Uterus (tissue), 4 donors: ENCODE data around the gene GPR61. TPM values are rescaled to one million over a fixed set of nuclear protein-coding genes. Genes with fewer than 3 reads are reported as not detected.

Experiments used
- DNase-seq, 2 donors: peaks; one replicate each; pipeline ENCODE4 v3.0.0-alpha.2; 2019 to 2020
- H3K27ac ChIP-seq, 2 donors: fragments of 200-600 bp; sonication (generic); 1 replicate in 1 of 2; 2 replicates in 1 of 2; pipeline ENCODE4 v1.5.1; 2016 to 2018
- H3K27me3 ChIP-seq, 2 donors: fragments of 200-600 bp; sonication (generic); one replicate each; pipeline ENCODE4 v1.5.1; 2018 to 2019; ENCODE audit warnings: control low read depth in 1 of 2
- H3K36me3 ChIP-seq, 2 donors: fragments of 200-600 bp; sonication (generic); one replicate each; pipeline ENCODE4 v1.5.1; 2019; ENCODE audit warnings: control low read depth in 1 of 2
- H3K4me1 ChIP-seq, 2 donors: fragments of 200-600 bp; sonication (generic); one replicate each; pipeline ENCODE4 v1.5.1; 2018 to 2019; ENCODE audit warnings: control low read depth in 1 of 2
- H3K4me3 ChIP-seq, 2 donors: fragments of 200-600 bp; sonication (generic); 1 replicate in 1 of 2; 2 replicates in 1 of 2; pipeline ENCODE4 v1.5.1; 2018 to 2019; ENCODE audit warnings: mild to moderate bottlenecking in 1 of 2
- H3K9me3 ChIP-seq, 2 donors: fragments of 200-600 bp; sonication (generic); one replicate each; pipeline ENCODE4 v1.5.1; 2019; ENCODE audit warnings: control low read depth in 1 of 2
- CTCF ChIP-seq, 4 experiments: fragments of 200-600 bp in 2 of 4; fragments of 450-650 bp in 2 of 4; sonication (generic) in 2 of 4; IDR thresholded peaks; one replicate each; pipeline ENCODE4 v1.5.1; 2016 to 2019; ENCODE audit warnings: antibody characterized with exemption in 4 of 4, mild to moderate bottlenecking in 2 of 4, moderate library complexity in 1 of 4
- POLR2A ChIP-seq, 2 donors: fragments of 450-650 bp; IDR thresholded peaks; one replicate each; pipeline ENCODE4 v1.6.1; 2016; ENCODE audit warnings: antibody characterized with exemption in 2 of 2, mild to moderate bottlenecking in 1 of 2, moderate library complexity in 1 of 2
- intact Hi-C: fragments of 100-400 bp; cut with DNase I; formaldehyde crosslinking; loops from one replicate; pipeline ENCODE4 v1.15.1; 2023; ENCODE audit warnings: low total_unique reads
- total RNA-seq, 4 donors: library from RNA; depleted of rRNA in 3 of 4; stranded (reverse); fragments of >200 nt in 3 of 4; gene quantifications; one replicate each; pipeline versions ENCODE4 v1.1.0 to v1.2.4, GENCODE V29; 2014 to 2023
- donor health status: DM: yes; HTN: yes; CAD: no.

GPR61 gene
- total RNA-seq, 4 donors from 2014 or later = 0.41 TPM; not detected in 3

- TF ChIP-seq POLR2A (IDR thresholded peaks at IDR 0.05) (peak; percentile 96), CTCF (IDR thresholded peaks at IDR 0.05) (peak in 3 of 4 experiments; percentile 1 to 29 (median 12))
- Histone ChIP-seq H3K36me3 (no peaks in the 10 kb centered on the region), H3K27ac (peak within 1 kb of the TSS; percentile 95 to 97), H3K4me1 (peaks cover 0 to 9% of the 10 kb centered on the region in 2 donors), H3K9me3 (no peaks in the 10 kb centered on the region), H3K4me3 (peak within 1 kb of the TSS; percentile 80 to 92), H3K27me3 (no peaks in the 10 kb centered on the region)
- DNase-seq = peak; percentile 95 to 97
- intact Hi-C loops = loop anchor here (5.0 to 10.0 kb wide), 2 partner anchors 86 to 229 kb away; no protein-coding TSS in a partner anchor
Observed at GRCh38 chr1:109548321-109549267, 8.9 kb downstream of the GPR61 start, which contains the start of gene GNAI3. Gene GNAI3 (plus strand): TSS chr1:109548615. CDS start chr1:109548721, 106 bp downstream.

- DNase-seq = no peak
- intact Hi-C loops = no loop called here
- no peak for TF ChIP-seq POLR2A (IDR thresholded peaks at IDR 0.05)
- TF ChIP-seq CTCF (IDR thresholded peaks at IDR 0.05) = no peak
- Histone ChIP-seq H3K36me3 (no peaks in the 10 kb centered on the region), H3K27me3 (no peaks in the 10 kb centered on the region), H3K9me3 (no peaks in the 10 kb centered on the region), H3K27ac (no peak overlapping the region), H3K4me1 (peaks cover 0 to 7% of the 10 kb centered on the region in 2 donors), H3K4me3 (no peak overlapping the region)
Observed at GRCh38 chr1:109556563-109556962, 16.9 kb downstream of the GPR61 start.

DNA sequence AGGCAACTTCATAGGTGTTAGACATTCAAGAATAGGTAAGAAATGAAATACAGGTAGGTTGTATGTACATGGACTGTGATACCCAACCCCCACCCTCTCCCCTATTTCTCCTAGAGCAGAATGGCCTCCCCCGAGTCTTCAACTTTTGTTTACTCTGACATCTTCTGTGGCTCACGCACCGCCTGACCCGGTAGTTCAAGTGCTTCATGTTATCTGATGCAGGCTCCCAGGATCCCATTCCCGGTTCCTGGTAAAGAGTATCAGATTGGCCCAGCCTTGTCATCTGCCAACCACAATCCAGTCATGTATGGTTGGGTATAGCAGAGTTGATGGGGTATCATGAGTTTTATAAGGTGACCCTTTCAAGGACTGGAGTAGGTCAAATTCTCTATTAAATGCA, 17.8 kb downstream of the GPR61 start:
- intact Hi-C loops = no loop called here

GRCh38 chr1:109559995-109560394, 20.3 kb downstream of the GPR61 start:
- Histone ChIP-seq H3K36me3 (no peaks in the 10 kb centered on the region), H3K4me1 (peaks cover 0 to 21% of the 10 kb centered on the region in 2 donors), H3K27ac (no peak overlapping the region), H3K27me3 (no peaks in the 10 kb centered on the region), H3K4me3 (no peak overlapping the region), H3K9me3 (no peaks in the 10 kb centered on the region)
- no peak for DNase-seq
- no peak for TF ChIP-seq POLR2A (IDR thresholded peaks at IDR 0.05)
- TF ChIP-seq CTCF (IDR thresholded peaks at IDR 0.05) = no peak
- intact Hi-C loops = no loop called here

More for the DNA sequence above, 17.8 kb downstream of the GPR61 start:
- Histone ChIP-seq H3K9me3 (no peaks in the 10 kb centered on the region), H3K36me3 (no peaks in the 10 kb centered on the region), H3K27me3 (no peaks in the 10 kb centered on the region), H3K27ac (no peak overlapping the region), H3K4me1 (peaks cover 0 to 10% of the 10 kb centered on the region in 2 donors), H3K4me3 (no peak overlapping the region)
- TF ChIP-seq CTCF (IDR thresholded peaks at IDR 0.05) = no peak
- TF ChIP-seq POLR2A (IDR thresholded peaks at IDR 0.05) = no peak
- no peak for DNase-seq
